Measurements from ENCODE around the gene TAP1. TPM values are rescaled to one million over a fixed set of nuclear protein-coding genes. Genes with fewer than 3 reads are reported as not detected.
A peak's percentile ranks its signal among the peaks of the same experiment; 100 is the strongest.

Gene TAP1
- total RNA-seq, 1 experiment from 2014 or later: 12.1 TPM

DNA sequence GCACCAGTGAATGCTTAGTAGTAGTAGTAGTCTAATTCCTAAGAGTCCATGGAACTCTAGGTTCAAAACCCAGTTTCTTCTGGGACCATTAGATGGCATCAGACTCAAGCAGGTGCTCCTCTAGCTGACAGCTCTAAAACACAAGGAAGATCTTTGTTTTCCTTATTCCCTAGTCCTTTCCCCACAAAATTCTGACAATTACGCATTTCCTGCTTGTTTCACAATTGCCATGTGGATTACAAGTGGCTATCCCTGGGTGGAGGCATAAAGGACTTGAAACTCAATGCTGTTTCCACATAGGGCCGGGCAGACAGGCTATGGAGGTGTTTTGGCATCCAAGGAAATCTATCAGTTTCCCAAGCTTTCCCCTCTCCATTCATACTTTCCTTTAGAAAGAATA lies 27.5 kb downstream of the TAP1 start:
- DNase-seq: no peak
- H3K9ac ChIP-seq (ENCODE audit: extremely low read depth, insufficient read length, low read length): no peak overlapping the region
- TF ChIP-seq, protein P1, sequence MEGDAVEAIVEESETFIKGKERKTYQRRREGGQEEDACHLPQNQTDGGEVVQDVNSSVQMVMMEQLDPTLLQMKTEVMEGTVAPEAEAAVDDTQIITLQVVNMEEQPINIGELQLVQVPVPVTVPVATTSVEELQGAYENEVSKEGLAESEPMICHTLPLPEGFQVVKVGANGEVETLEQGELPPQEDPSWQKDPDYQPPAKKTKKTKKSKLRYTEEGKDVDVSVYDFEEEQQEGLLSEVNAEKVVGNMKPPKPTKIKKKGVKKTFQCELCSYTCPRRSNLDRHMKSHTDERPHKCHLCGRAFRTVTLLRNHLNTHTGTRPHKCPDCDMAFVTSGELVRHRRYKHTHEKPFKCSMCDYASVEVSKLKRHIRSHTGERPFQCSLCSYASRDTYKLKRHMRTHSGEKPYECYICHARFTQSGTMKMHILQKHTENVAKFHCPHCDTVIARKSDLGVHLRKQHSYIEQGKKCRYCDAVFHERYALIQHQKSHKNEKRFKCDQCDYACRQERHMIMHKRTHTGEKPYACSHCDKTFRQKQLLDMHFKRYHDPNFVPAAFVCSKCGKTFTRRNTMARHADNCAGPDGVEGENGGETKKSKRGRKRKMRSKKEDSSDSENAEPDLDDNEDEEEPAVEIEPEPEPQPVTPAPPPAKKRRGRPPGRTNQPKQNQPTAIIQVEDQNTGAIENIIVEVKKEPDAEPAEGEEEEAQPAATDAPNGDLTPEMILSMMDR (conservative IDR thresholded peaks at IDR 0.05): peak; percentile 66; the same call in 2 of the 3 replicates
- H3K4ac ChIP-seq (ENCODE audit: low read depth, low read length): no peak overlapping the region
- H4K5ac ChIP-seq (ENCODE audit: insufficient read length, low read depth, low read length): no peak overlapping the region
- no peak overlapping the region for H4K91ac ChIP-seq (ENCODE audit: insufficient read length, low read depth, low read length)
- H3K36me3 Mint-ChIP-seq (ENCODE audit: insufficient read depth in 1 of 3, low read depth in 3 of 3): peaks cover 5 to 14% (median 7%) of the 10 kb centered on the region in 3 experiments; a peak in 5 of 7 replicates
- no peaks in the 10 kb centered on the region for H4K20me1 ChIP-seq (ENCODE audit: control insufficient read depth, insufficient read depth, insufficient read length)
- H3K79me2 ChIP-seq (ENCODE audit: insufficient read depth, low read length): no peaks in the 10 kb centered on the region
- no peak overlapping the region for H2BK5ac ChIP-seq (ENCODE audit: insufficient read length, low read length)
- H3K27me3 ChIP-seq (ENCODE audit: insufficient read depth, low read length): no peaks in the 10 kb centered on the region
- no peak overlapping the region for H4K8ac ChIP-seq (replicated peaks; ENCODE audit: insufficient read length, low read depth, low read length)
- no peak overlapping the region for H3K23ac ChIP-seq (ENCODE audit: insufficient read length, low read depth, low read length)
- H3K27ac ChIP-seq (ENCODE audit: insufficient read length, low read depth, low read length): no peak overlapping the region
- H3K56ac ChIP-seq (ENCODE audit: insufficient read length, low read depth, low read length): no peak overlapping the region
- H2BK12ac ChIP-seq (ENCODE audit: insufficient read length, low read depth, low read length): no peak overlapping the region
- no peak overlapping the region for H2BK15ac ChIP-seq (ENCODE audit: low read depth, low read length)
- no peaks in the 10 kb centered on the region for H3K27me3 Mint-ChIP-seq (ENCODE audit: low read depth)
- no peak overlapping the region for H3K27ac Mint-ChIP-seq
- H3K4me2 ChIP-seq (ENCODE audit: insufficient read depth, insufficient read length, low read length): no peak overlapping the region
- no peak overlapping the region for H2BK120ac ChIP-seq (ENCODE audit: low read depth, low read length, poor library complexity, severe bottlenecking)
- no CpG with 5 or more reads among the region's 2 CpGs for WGBS (ENCODE audit: extremely low coverage, insufficient read length, low lambda C conversion rate)
- no peaks in the 10 kb centered on the region for H3K23me2 ChIP-seq (ENCODE audit: insufficient read length, low read depth, low read length, poor library complexity, severe bottlenecking)
- no peak overlapping the region for H3K4me3 Mint-ChIP-seq
- no peaks in the 10 kb centered on the region for H3K9me3 Mint-ChIP-seq
- no peak overlapping the region for H3K14ac ChIP-seq (ENCODE audit: insufficient read depth, low read length)
- no peak overlapping the region for H2AK5ac ChIP-seq (ENCODE audit: insufficient read length, low read length)
- no peak overlapping the region for H3T11ph ChIP-seq (ENCODE audit: low read length)
- H3K79me1 ChIP-seq (ENCODE audit: insufficient read depth, low read depth, low read length, poor library complexity, severe bottlenecking): no peaks in the 10 kb centered on the region
- no peaks in the 10 kb centered on the region for H3K9me3 ChIP-seq (ENCODE audit: control insufficient read depth, low read depth, low read length)
- no peak overlapping the region for H2AFZ ChIP-seq (ENCODE audit: low read length)
- no peaks in the 10 kb centered on the region for H3K4me1 ChIP-seq (ENCODE audit: insufficient read depth, low read length)
- peaks cover 0 to 6% of the 10 kb centered on the region in 2 experiments; a peak in 2 of 4 replicates for H3K4me1 Mint-ChIP-seq
- H2BK20ac ChIP-seq (ENCODE audit: low read depth, low read length, poor library complexity, severe bottlenecking): no peak overlapping the region
- no peak overlapping the region for H3K18ac ChIP-seq (ENCODE audit: insufficient read length, low read depth, low read length)
